HL-60 (cell line): ENCODE measurements around the gene ZNF423.

Experiments used
- DNase-seq, 2 experiments: peaks; one replicate each; pipeline ENCODE4 v3.0.0-alpha.2; 2010 to 2020; ENCODE audit warnings: low read depth in 1 of 2, low spot score in 1 of 2
- H3K27ac ChIP-seq: fragments of 250-450 bp; sonication (Bioruptor Pico); replicated peaks from 2 replicates; pipeline ENCODE4 v1.5.1; 2020; ENCODE audit warnings: mild to moderate bottlenecking, moderate library complexity
- H3K27me3 ChIP-seq: fragments of 250-450 bp; sonication (Bioruptor Pico); 2 replicates; pipeline ENCODE4 v1.5.1; 2021; ENCODE audit warnings: mild to moderate bottlenecking, moderate library complexity; ENCODE audit not compliant: insufficient read depth, poor library complexity, severe bottlenecking
- H3K4me3 ChIP-seq: replicated peaks from 2 replicates; pipeline ENCODE4 v1.5.1; 2011; ENCODE audit warnings: mild to moderate bottlenecking, control low read depth, low read length; ENCODE audit not compliant: insufficient read depth
- CTCF ChIP-seq: IDR thresholded peaks from one replicate; pipeline ENCODE4 v1.5.1; 2011; ENCODE audit warnings: low read length, control low read depth, inconsistent platforms; ENCODE audit not compliant: insufficient read depth
- GABPA ChIP-seq: IDR thresholded peaks from 2 replicates; pipeline ENCODE4 v1.6.1; 2012; ENCODE audit warnings: low read depth
- POLR2AphosphoS5 ChIP-seq: IDR thresholded peaks from 2 replicates; pipeline ENCODE4 v1.6.1; 2012; ENCODE audit warnings: low read depth
- REST ChIP-seq: IDR thresholded peaks from 2 replicates; pipeline ENCODE4 v1.6.1; 2012; ENCODE audit warnings: low read depth; ENCODE audit not compliant: insufficient replicate concordance
- SPI1 ChIP-seq: IDR thresholded peaks from 2 replicates; pipeline ENCODE4 v1.6.1; 2012; ENCODE audit warnings: low read depth, mild to moderate bottlenecking, borderline replicate concordance

Gene ZNF423

GRCh38 chr16:49526860-49527365, 329.0 kb downstream of the ZNF423 start:
- no peak for DNase-seq
- H3K27ac ChIP-seq = no peak overlapping the region
- no peak overlapping the region for H3K4me3 ChIP-seq
- TF ChIP-seq CTCF (no peak), GABPA (no peak), SPI1 (no peak)
- no peaks in the 10 kb centered on the region for H3K27me3 ChIP-seq

- Histone ChIP-seq H3K4me3 (no peak overlapping the region), H3K27me3 (no peaks in the 10 kb centered on the region), H3K27ac (no peak overlapping the region)
- DNase-seq = no peak
- TF ChIP-seq GABPA (no peak), POLR2AphosphoS5 (no peak), REST (no peak), SPI1 (no peak), CTCF (no peak)
Observed at GRCh38 chr16:49524947-49525315, 331.0 kb downstream of the ZNF423 start.

GRCh38 chr16:49524216-49524946, 331.5 kb downstream of the ZNF423 start:
- no peak for TF ChIP-seq POLR2AphosphoS5
- TF ChIP-seq SPI1 = no peak
- TF ChIP-seq CTCF = no peak
- TF ChIP-seq REST = no peak
- TF ChIP-seq GABPA = no peak
- DNase-seq = no peak
- H3K27ac ChIP-seq = no peak overlapping the region
- no peak overlapping the region for H3K4me3 ChIP-seq
- H3K27me3 ChIP-seq = no peaks in the 10 kb centered on the region
